ENCODE data around the gene NRBP1. TPM values are rescaled to one million over a fixed set of nuclear protein-coding genes. Genes with fewer than 3 reads are reported as not detected.
A peak's percentile ranks its signal among the peaks of the same experiment; 100 is the strongest.
"Not testable (repeated sequence)": the region's sequence is repeated elsewhere in the genome, so short reads cannot be mapped to it uniquely, and the experiment has no call there.

The NRBP1 gene
- total and polyA plus RNA-seq, 4 donors = 80.1 to 133 (median 106) TPM

DNA sequence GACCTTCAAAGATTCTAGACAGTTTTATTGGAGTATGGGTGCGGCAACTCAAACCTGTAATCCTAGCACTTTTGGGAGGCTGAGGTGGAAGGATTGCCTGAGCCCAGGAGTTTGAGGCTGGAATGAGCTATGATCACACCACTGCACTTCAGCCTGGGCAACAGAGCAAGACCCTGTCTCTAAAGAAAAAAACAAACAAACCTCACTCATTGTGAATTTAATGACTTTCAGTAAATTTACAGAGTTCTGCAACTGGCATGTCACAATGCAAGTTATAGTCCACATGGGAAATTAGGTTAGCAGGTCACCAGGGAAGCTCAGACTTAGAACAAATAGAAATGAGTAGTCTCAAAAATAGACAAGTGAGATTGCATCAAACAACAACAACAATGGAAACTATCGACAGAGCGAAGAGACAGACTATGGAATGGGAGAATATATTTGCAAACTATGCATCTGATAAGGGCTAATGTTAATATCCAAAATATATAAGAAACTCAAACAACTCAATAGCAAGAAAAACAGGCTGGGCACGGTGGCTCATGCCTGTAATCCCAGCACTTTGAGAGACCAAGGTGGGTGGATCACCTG, 6.7 kb upstream of the NRBP1 start:
- no peak overlapping the region for H3K4me3 ChIP-seq (ENCODE audit: low read depth, low read length)
- 94% methylated on average over 2 of the region's 4 CpGs for WGBS (ENCODE audit: insufficient coverage)
- H3K9me3 ChIP-seq (ENCODE audit: control insufficient read depth, insufficient read depth, low read length) = no peaks in the 10 kb centered on the region
- no peaks in the 10 kb centered on the region for H3K27me3 ChIP-seq (ENCODE audit: control insufficient read depth, insufficient read depth, low read length)
- no peak overlapping the region for H3K27ac ChIP-seq (ENCODE audit: low read depth, low read length)
- no peaks in the 10 kb centered on the region for H3K4me1 ChIP-seq (ENCODE audit: control insufficient read depth, insufficient read depth, low read length)
- H3K36me3 ChIP-seq (ENCODE audit: control insufficient read depth, insufficient read depth, low read length) = no peaks in the 10 kb centered on the region
- DNase-seq (ENCODE audit: low read depth in 4 of 6, low spot score in 6 of 6) = no peak

DNA sequence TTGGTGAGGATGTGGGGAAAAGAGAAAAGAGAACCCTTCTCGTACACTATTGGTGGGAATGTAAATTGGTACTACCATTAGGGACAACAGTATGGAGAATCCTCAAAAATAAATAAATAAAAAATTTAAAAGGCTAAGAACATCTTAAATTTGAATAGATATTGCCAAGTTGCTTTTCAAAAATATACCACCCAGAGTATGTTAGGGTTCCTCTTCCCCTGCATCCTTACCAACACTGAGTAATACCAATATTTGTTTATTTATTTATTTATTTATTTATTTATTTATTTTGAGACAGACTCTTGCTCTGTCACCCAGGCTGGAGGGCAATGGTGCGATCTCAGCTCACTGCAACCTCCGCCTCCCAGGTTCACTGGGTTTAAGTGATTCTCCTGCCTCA, 5.5 kb upstream of the NRBP1 start:
- Histone ChIP-seq H3K27ac (ENCODE audit: low read depth, low read length) (no peak overlapping the region), H3K4me1 (ENCODE audit: control insufficient read depth, insufficient read depth, low read length) (peaks cover 4% of the 10 kb centered on the region), H3K36me3 (ENCODE audit: control insufficient read depth, insufficient read depth, low read length) (no peaks in the 10 kb centered on the region), H3K4me3 (ENCODE audit: low read depth, low read length) (no peak overlapping the region), H3K9me3 (ENCODE audit: control insufficient read depth, insufficient read depth, low read length) (no peaks in the 10 kb centered on the region), H3K27me3 (ENCODE audit: control insufficient read depth, insufficient read depth, low read length) (no peaks in the 10 kb centered on the region)
- no peak for DNase-seq (ENCODE audit: low read depth in 4 of 6, low spot score in 6 of 6)
- WGBS (ENCODE audit: insufficient coverage) = no CpG with 5 or more reads among the region's 3 CpGs

DNA sequence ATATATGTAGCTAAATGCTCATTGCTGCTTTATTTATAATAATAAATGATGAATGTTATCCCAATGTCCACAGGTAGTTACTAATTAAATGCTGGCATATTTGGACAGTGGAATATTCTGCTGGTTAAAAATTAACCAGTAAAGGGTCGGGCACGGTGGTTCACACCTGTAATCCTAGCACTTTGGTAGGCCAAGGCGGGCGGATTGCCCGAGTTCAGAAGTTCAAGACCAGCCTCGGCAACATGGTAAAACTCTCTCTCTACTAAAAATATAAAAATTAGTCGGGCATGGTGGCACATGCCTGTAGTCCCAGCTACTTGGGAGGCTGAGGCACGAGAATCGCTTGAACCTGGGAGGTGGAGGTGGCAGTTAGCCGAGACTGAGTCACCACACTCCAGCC, 3.4 kb upstream of the NRBP1 start:
- H3K36me3 ChIP-seq (ENCODE audit: control insufficient read depth, insufficient read depth, low read length); H3K4me1 ChIP-seq (ENCODE audit: control insufficient read depth, insufficient read depth, low read length); DNase-seq (ENCODE audit: low read depth in 4 of 6, low spot score in 6 of 6); H3K27me3 ChIP-seq (ENCODE audit: control insufficient read depth, insufficient read depth, low read length); H3K27ac ChIP-seq (ENCODE audit: low read depth, low read length); H3K4me3 ChIP-seq (ENCODE audit: low read depth, low read length); H3K9me3 ChIP-seq (ENCODE audit: control insufficient read depth, insufficient read depth, low read length): not testable (repeated sequence)
- 100% methylated on average over 3 of the region's 10 CpGs for WGBS (ENCODE audit: insufficient coverage)

DNA sequence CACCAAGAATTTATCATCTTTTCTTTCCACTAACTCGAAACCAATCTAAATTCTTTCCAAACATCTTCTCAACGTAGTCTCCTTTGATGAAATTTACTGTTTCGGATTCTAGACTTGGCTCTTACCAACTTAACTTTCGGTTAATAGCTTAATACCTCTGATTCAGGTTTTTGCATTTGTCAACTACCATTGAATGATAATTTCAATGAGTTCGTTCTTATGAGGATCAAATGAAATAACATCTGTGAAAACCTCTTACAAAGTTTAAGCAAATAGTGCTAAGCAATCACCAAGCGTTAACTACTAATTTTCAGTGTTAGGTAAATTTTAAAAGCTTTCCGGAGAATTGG, 593 bp upstream of the NRBP1 start:
- peaks cover 14% of the 10 kb centered on the region for H3K4me1 ChIP-seq (ENCODE audit: control insufficient read depth, insufficient read depth, low read length)
- H3K9me3 ChIP-seq (ENCODE audit: control insufficient read depth, insufficient read depth, low read length) = no peaks in the 10 kb centered on the region
- H3K4me3 ChIP-seq (ENCODE audit: low read depth, low read length) = peak overlapping the region; percentile 94
- WGBS (ENCODE audit: insufficient coverage) = 0% methylated on average over 2 of the region's 7 CpGs
- peak in 1 of 6 donors; percentile 44 for DNase-seq (ENCODE audit: low read depth in 4 of 6, low spot score in 6 of 6)
- no peaks in the 10 kb centered on the region for H3K27me3 ChIP-seq (ENCODE audit: control insufficient read depth, insufficient read depth, low read length)
- H3K27ac ChIP-seq (ENCODE audit: low read depth, low read length) = peak overlapping the region; percentile 99
- H3K36me3 ChIP-seq (ENCODE audit: control insufficient read depth, insufficient read depth, low read length) = peaks cover 5% of the 10 kb centered on the region

DNA sequence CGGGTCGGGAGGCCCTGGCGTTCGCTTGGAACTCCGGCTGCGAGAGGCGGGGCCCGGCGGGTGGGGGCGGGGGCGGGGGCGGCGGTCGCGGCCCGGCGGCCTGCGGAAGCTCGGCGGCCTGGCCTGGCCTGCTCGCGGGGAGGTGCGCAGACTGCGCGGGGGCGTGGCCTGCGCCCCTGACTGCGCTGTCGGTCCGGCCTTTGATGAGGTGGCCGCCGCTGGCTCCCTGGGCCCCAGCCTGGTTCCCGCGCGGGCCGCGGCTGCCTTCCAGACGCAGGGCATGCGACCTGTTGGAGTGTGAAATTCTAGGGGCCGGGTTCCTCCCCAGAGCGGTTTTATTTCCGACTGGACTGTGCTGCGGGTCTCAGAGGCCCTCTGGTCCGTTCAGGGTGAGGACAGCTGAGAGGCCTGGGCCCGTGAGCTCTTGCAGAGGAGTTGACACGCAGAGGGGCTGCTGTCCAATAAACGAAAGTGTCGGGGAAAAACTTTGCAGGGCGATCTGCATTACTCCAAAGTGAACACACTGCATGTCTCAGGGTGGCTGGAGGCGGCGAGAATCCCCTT, 629 bp downstream of the NRBP1 start:
- H3K9me3 ChIP-seq (ENCODE audit: control insufficient read depth, insufficient read depth, low read length) = no peaks in the 10 kb centered on the region
- H3K4me1 ChIP-seq (ENCODE audit: control insufficient read depth, insufficient read depth, low read length) = peaks cover 14% of the 10 kb centered on the region
- peak in 4 of 6 donors; percentile 49 to 85 (median 65) for DNase-seq (ENCODE audit: low read depth in 4 of 6, low spot score in 6 of 6)
- 0% methylated on average over 49 of the region's 51 CpGs for WGBS (ENCODE audit: insufficient coverage)
- peak overlapping the region; percentile 94 for H3K4me3 ChIP-seq (ENCODE audit: low read depth, low read length)
- H3K36me3 ChIP-seq (ENCODE audit: control insufficient read depth, insufficient read depth, low read length) = peaks cover 14% of the 10 kb centered on the region
- H3K27me3 ChIP-seq (ENCODE audit: control insufficient read depth, insufficient read depth, low read length) = no peaks in the 10 kb centered on the region
- peak overlapping the region; percentile 99 for H3K27ac ChIP-seq (ENCODE audit: low read depth, low read length)

DNA sequence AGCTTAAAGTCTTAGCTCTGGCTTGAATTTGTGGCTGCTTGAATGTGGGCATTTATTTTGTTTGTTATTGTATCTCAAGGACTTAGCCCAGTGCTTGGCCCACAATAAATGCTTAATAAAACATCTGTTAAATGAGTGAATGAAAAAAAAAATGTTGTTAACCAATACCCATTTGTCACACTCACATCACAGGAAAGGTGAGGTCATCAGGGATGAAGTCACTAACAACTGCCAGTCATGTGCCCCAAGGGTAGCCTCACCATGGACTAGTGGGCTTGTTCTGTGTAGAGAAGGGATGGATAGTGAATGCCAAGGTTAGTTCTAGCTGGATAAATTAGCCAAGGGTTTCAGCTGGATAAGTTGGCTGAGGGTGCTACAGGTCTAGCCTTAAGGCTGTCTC, 3.0 kb downstream of the NRBP1 start:
- peaks cover 14% of the 10 kb centered on the region for H3K4me1 ChIP-seq (ENCODE audit: control insufficient read depth, insufficient read depth, low read length)
- DNase-seq (ENCODE audit: low read depth in 4 of 6, low spot score in 6 of 6) = no peak
- H3K27ac ChIP-seq (ENCODE audit: low read depth, low read length) = no peak overlapping the region
- no peak overlapping the region for H3K4me3 ChIP-seq (ENCODE audit: low read depth, low read length)
- peaks cover 35% of the 10 kb centered on the region for H3K36me3 ChIP-seq (ENCODE audit: control insufficient read depth, insufficient read depth, low read length)
- H3K9me3 ChIP-seq (ENCODE audit: control insufficient read depth, insufficient read depth, low read length) = no peaks in the 10 kb centered on the region
- no peaks in the 10 kb centered on the region for H3K27me3 ChIP-seq (ENCODE audit: control insufficient read depth, insufficient read depth, low read length)

DNA sequence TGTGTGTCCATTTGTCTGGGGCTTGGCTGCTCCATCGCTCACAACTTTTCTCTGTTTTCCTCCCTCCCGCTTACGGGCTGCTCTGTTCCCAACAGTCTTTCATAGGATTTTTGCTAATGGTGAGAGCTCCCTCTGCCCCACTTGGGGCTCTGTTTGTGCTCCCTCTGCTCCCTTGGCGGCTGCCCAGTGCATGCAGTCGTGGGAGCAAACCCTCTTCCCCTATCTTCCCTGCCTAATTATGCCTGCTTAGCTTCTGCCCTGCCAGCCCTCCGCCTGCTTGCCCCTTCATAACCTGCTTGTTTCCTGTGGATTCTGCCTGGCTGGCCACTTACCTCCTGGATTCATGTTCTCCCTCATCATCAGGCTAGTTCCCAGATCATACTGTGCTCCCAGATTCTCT, 7.2 kb downstream of the NRBP1 start:
- Histone ChIP-seq H3K4me1 (ENCODE audit: control insufficient read depth, insufficient read depth, low read length) (peaks cover 3% of the 10 kb centered on the region), H3K27me3 (ENCODE audit: control insufficient read depth, insufficient read depth, low read length) (no peaks in the 10 kb centered on the region), H3K36me3 (ENCODE audit: control insufficient read depth, insufficient read depth, low read length) (peaks cover 73% of the 10 kb centered on the region), H3K4me3 (ENCODE audit: low read depth, low read length) (no peak overlapping the region), H3K27ac (ENCODE audit: low read depth, low read length) (no peak overlapping the region), H3K9me3 (ENCODE audit: control insufficient read depth, insufficient read depth, low read length) (no peaks in the 10 kb centered on the region)
- DNase-seq (ENCODE audit: low read depth in 4 of 6, low spot score in 6 of 6) = no peak
- 89% methylated on average over 6 of the region's 6 CpGs for WGBS (ENCODE audit: insufficient coverage)

DNA sequence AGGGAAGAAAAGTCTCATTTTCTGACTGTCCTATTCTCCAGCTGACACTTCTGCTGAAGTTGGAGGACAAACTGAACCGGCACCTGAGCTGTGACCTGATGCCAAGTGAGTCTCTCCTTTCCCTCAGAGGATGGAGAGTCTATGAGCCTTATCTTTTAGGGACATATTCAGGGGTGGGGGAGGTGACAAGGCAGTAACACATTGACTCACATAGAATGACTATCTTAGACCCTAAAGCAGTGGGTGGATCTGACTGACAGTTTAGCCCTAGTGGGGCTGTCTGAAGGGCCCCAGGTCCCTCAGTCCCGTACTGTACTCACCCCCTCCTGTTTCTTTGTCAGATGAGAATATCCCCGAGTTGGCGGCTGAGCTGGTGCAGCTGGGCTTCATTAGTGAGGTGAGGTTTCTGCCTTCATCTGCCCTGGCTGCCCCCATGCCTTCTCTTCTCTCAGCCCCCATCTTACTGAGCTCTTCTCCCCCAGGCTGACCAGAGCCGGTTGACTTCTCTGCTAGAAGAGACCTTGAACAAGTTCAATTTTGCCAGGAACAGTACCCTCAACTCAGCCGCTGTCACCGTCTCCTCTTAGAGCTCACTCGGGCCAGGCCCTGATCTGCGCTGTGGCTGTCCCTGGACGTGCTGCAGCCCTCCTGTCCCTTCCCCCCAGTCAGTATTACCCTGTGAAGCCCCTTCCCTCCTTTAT, 12.9 kb downstream of the NRBP1 start:
- WGBS (ENCODE audit: insufficient coverage) = 77% methylated on average over 9 of the region's 10 CpGs
- DNase-seq (ENCODE audit: low read depth in 4 of 6, low spot score in 6 of 6) = no peak

DNA sequence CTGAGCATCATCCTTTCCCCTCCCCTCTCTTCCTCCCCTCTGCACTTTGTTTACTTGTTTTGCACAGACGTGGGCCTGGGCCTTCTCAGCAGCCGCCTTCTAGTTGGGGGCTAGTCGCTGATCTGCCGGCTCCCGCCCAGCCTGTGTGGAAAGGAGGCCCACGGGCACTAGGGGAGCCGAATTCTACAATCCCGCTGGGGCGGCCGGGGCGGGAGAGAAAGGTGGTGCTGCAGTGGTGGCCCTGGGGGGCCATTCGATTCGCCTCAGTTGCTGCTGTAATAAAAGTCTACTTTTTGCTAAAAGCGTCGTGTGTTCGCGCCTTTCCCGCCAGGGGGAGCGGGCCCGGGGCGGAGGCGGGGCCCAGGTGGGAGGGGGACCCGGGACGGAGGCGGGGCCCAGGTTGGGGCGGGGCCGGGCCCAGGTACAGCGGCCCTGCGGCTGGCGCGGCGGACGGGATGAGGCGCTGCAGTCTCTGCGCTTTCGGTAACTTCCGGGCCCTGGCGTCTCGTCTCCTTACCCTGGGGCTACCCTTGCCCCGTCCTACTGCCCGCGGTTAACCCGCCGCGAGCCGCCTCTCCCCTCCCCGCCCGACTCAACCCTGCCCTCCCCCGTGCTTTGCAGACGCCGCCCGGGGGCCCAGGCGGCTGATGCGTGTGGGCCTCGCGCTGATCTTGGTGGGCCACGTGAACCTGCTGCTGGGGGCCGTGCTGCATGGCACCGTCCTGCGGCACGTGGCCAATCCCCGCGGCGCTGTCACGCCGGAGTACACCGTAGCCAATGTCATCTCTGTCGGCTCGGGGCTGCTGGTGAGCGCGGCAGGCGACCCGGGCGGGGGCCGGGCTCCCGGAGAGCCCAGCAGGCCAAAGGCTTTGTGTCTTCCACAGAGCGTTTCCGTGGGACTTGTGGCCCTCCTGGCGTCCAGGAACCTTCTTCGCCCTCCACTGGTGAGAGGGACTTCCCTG, 13.8 kb downstream of the NRBP1 start, which contains the start of gene KRTCAP3:
TSS of gene KRTCAP3 (plus strand) at position 424 of the 962 bp plus-strand sequence. CDS start at position 456, 32 bp downstream.
- H3K4me1 ChIP-seq (ENCODE audit: control insufficient read depth, insufficient read depth, low read length) = peaks cover 13% of the 10 kb centered on the region
- peaks cover 77% of the 10 kb centered on the region for H3K36me3 ChIP-seq (ENCODE audit: control insufficient read depth, insufficient read depth, low read length)
- H3K27me3 ChIP-seq (ENCODE audit: control insufficient read depth, insufficient read depth, low read length) = no peaks in the 10 kb centered on the region
- H3K4me3 ChIP-seq (ENCODE audit: low read depth, low read length) = no peak within 1 kb of the TSS
- WGBS (ENCODE audit: insufficient coverage) = 20% methylated on average over 80 of the region's 80 CpGs
- no peaks in the 10 kb centered on the region for H3K9me3 ChIP-seq (ENCODE audit: control insufficient read depth, insufficient read depth, low read length)
- DNase-seq (ENCODE audit: low read depth in 4 of 6, low spot score in 6 of 6) = peak in 2 of 6 donors; percentile 28 to 51
- no peak within 1 kb of the TSS for H3K27ac ChIP-seq (ENCODE audit: low read depth, low read length)

More for the DNA sequence above, 12.9 kb downstream of the NRBP1 start:
- Histone ChIP-seq H3K9me3 (ENCODE audit: control insufficient read depth, insufficient read depth, low read length) (no peaks in the 10 kb centered on the region), H3K4me1 (ENCODE audit: control insufficient read depth, insufficient read depth, low read length) (peaks cover 13% of the 10 kb centered on the region), H3K36me3 (ENCODE audit: control insufficient read depth, insufficient read depth, low read length) (peaks cover 79% of the 10 kb centered on the region), H3K27me3 (ENCODE audit: control insufficient read depth, insufficient read depth, low read length) (no peaks in the 10 kb centered on the region), H3K27ac (ENCODE audit: low read depth, low read length) (no peak overlapping the region), H3K4me3 (ENCODE audit: low read depth, low read length) (no peak overlapping the region)
